Stimulated activated CD4-positive, alpha-beta T cell treated with anti-CD3 and anti-CD28 coated beads, Interleukin-15, amount 100 ng/mL, for 48 hours (primary cell): Measurements from ENCODE around the gene PDGFA.

Source experiments
- DNase-seq, 2 donors: peaks; one replicate each; pipeline ENCODE4 v3.0.0-alpha.2; 2020; ENCODE audit warnings: low read depth in 2 of 2

The PDGFA gene

GRCh38 chr7:516606-517456 is 2.8 kb downstream of the PDGFA start:
- no peak for DNase-seq

- no peak for DNase-seq
These were observed 3.4 kb downstream of the PDGFA start for GRCh38 chr7:516216-516605.

- DNase-seq: no peak
These were observed 4.0 kb downstream of the PDGFA start for GRCh38 chr7:515628-516027.

- no peak for DNase-seq
These were observed 4.7 kb downstream of the PDGFA start for GRCh38 chr7:514651-515598.

- no peak for DNase-seq
These were observed 5.4 kb downstream of the PDGFA start for GRCh38 chr7:514242-514641.

- DNase-seq: no peak
These were observed 6.0 kb downstream of the PDGFA start for GRCh38 chr7:513521-514166.

GRCh38 chr7:512541-513311 is 6.9 kb downstream of the PDGFA start:
- DNase-seq: no peak

GRCh38 chr7:512146-512510 is 7.5 kb downstream of the PDGFA start:
- DNase-seq: no peak

- DNase-seq: no peak
These were observed 8.0 kb downstream of the PDGFA start for GRCh38 chr7:511476-512145.

GRCh38 chr7:510782-511281 is 8.8 kb downstream of the PDGFA start:
- no peak for DNase-seq

- no peak for DNase-seq
These were observed 9.5 kb downstream of the PDGFA start for GRCh38 chr7:510131-510481.

- DNase-seq: no peak
These were observed 10.1 kb downstream of the PDGFA start for GRCh38 chr7:509426-510130.

- no peak for DNase-seq
These were observed 11.0 kb downstream of the PDGFA start for GRCh38 chr7:508461-509170.

- no peak for DNase-seq
These were observed 11.9 kb downstream of the PDGFA start for GRCh38 chr7:507623-508300.

GRCh38 chr7:506921-507622 is 12.6 kb downstream of the PDGFA start:
- no peak for DNase-seq

- no peak for DNase-seq
These were observed 13.2 kb downstream of the PDGFA start for GRCh38 chr7:506391-506831.

GRCh38 chr7:505171-505570 is 14.5 kb downstream of the PDGFA start:
- no peak for DNase-seq
